ENCODE results near the gene ZNF500. TPM values are rescaled to one million over a fixed set of nuclear protein-coding genes. Genes with fewer than 3 reads are reported as not detected.
A peak's percentile ranks its signal among the peaks of the same experiment; 100 is the strongest.

The ZNF500 gene
- total RNA-seq, 1 experiment from 2014 or later = 20.1 TPM

GRCh38 chr16:4769306-4769638, 2.3 kb upstream of the ZNF500 start:
- Histone ChIP-seq H3K36me3 (ENCODE audit: control insufficient read depth in 1 of 2, insufficient read depth in 2 of 2, low read length in 2 of 2) (no peaks in the 10 kb centered on the region), H3K9me2 (ENCODE audit: insufficient read depth) (no peaks in the 10 kb centered on the region), H3K4me1 (ENCODE audit: control insufficient read depth in 1 of 2, insufficient read depth in 2 of 2, low read length in 2 of 2) (peaks cover 12 to 23% of the 10 kb centered on the region in 2 experiments), H3K27ac (ENCODE audit: low read depth, low read length) (no peak overlapping the region), H3K9me3 (ENCODE audit: control insufficient read depth in 1 of 2, insufficient read depth in 1 of 2, low read depth in 1 of 2, low read length in 2 of 2) (no peaks in the 10 kb centered on the region), H3K27me3 (ENCODE audit: insufficient read depth, low read length) (no peaks in the 10 kb centered on the region), H4K20me1 (ENCODE audit: insufficient read depth) (no peaks in the 10 kb centered on the region), H3K4me3 (replicated peaks in 1 of 2; ENCODE audit: low read depth in 1 of 2, low read length in 2 of 2) (0 out of 4 replicates have a peak overlapping the region, but pooled peaks of 1 of the 2 experiments have one; percentile 93), H3K9ac (ENCODE audit: low read length) (no peak overlapping the region), H2AFZ (ENCODE audit: low read depth, low read length, poor library complexity, severe bottlenecking) (peak overlapping the region; percentile 76), H3K4me2 (ENCODE audit: low read length) (peak overlapping the region; percentile 82), H3K79me2 (ENCODE audit: insufficient read depth, low read length) (peaks cover 21% of the 10 kb centered on the region; the same call in 1 of the 2 replicates)
- DNase-seq (ENCODE audit: low read depth, low spot score) (no peak), ATAC-seq (no peak)
- CTCF ChIA-PET = interaction anchor here (1.3 kb wide), 1 partner anchor 145 kb away, joined by 4 read pairs; the partner anchor contains the start of gene MGRN1
- intact Hi-C loops (cut with micrococcal nuclease) = loop anchor here (5.0 kb wide), 1 partner anchor 178 kb away; no protein-coding TSS in a partner anchor
- no TSS peak for BruUV-seq (replicated peaks)
- POLR2A ChIA-PET = interaction anchor here (1.0 to 1.1 kb wide), 3 partner anchors 35 to 154 kb away, joined by 3 to 8 read pairs (median 4); partner anchors contain the start of genes ANKS3, DNAAF8 and NUDT16L1
- no peak for TF ChIP-seq ZNF274 (IDR thresholded peaks at IDR 0.05; ENCODE audit: low read depth, low read length)
- TF ChIP-seq SRF (IDR thresholded peaks at IDR 0.05; ENCODE audit: low read depth) = no peak
- TF ChIP-seq EZH2phosphoT487 (IDR thresholded peaks at IDR 0.05; ENCODE audit: borderline replicate concordance) = no peak
- no peak for TF ChIP-seq TCF7L2 (IDR thresholded peaks at IDR 0.05; ENCODE audit: borderline replicate concordance, extremely low read depth, insufficient read depth, insufficient read length)
- TF ChIP-seq FOSL1 (IDR thresholded peaks at IDR 0.05; ENCODE audit: low read depth) = no peak
- TF ChIP-seq ZFX (IDR thresholded peaks at IDR 0.05) = no peak
- TF ChIP-seq POLR2A (IDR thresholded peaks at IDR 0.05; ENCODE audit: borderline replicate concordance, extremely low read depth, insufficient read depth, insufficient read length) = no peak
- RAD21 ChIA-PET (ENCODE audit: low non-redundant PET in 1 of 2, low total read pairs in 2 of 2, uncharacterized antibody in 2 of 2, unreplicated experiment in 2 of 2) = no interaction called here

DNA sequence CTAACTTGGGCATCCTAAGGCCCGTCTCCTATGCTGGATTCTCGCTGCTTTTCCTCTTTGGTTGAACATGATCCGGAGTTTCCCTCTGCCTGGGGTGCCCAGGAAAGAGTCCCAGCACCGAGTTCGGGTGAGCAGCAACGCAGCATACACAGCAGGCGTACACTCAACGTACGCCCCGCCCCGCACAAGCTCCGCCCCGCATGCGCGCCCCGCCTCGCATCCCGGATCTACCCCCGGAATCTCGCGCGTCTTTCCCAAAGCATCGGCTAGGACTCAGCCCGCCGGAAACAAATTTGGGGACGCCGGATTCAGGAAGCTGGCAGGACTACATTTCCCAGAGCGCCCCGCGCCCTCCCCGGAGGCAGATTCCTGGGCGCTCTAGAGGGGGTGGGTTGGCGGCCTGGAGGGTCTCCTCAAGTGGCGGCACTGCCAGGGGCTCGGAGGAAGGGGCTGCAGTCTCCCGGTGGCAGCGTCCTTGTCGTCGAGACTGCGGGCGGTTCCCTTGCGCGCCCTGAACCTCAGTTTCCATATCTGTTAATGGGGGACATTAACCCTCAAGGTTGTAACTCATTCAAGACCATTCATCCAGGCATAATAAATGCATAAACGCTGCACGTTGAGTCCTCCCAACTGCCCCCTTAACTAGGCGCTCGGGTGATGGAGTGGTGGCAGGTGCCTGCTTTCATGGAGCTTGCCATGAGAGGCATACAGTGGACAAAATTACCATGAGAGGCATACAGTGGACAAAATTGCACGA, 1.8 kb upstream of the ZNF500 start:
- DNase-seq (ENCODE audit: low read depth, low spot score) = peak; percentile 90
- ChIA-PET CTCF (interaction anchor here (1.3 kb wide), 1 partner anchor 145 kb away, joined by 4 read pairs; the partner anchor contains the start of gene MGRN1), RAD21 (ENCODE audit: low non-redundant PET in 1 of 2, low total read pairs in 2 of 2, uncharacterized antibody in 2 of 2, unreplicated experiment in 2 of 2) (interaction anchor here in 1 of 2 experiments (0.7 kb wide), 1 partner anchor 34 kb away, joined by 3 read pairs; the partner anchor contains the start of gene ROGDI), POLR2A (interaction anchor here (0.5 to 1.1 kb wide), 5 partner anchors 22 to 153 kb away, joined by 3 to 8 read pairs (median 3); partner anchors contain the start of genes ANKS3, DNAAF8 and NUDT16L1)
- no peaks in the 10 kb centered on the region for H3K9me3 ChIP-seq (ENCODE audit: control insufficient read depth in 1 of 2, insufficient read depth in 1 of 2, low read depth in 1 of 2, low read length in 2 of 2)
- peak overlapping the region; percentile 56 for H3K27ac ChIP-seq (ENCODE audit: low read depth, low read length)
- H3K27me3 ChIP-seq (ENCODE audit: insufficient read depth, low read length) = no peaks in the 10 kb centered on the region
- peaks cover 21% of the 10 kb centered on the region; the same call in 1 of the 2 replicates for H3K79me2 ChIP-seq (ENCODE audit: insufficient read depth, low read length)
- peak; percentile 90 for ATAC-seq
- H4K20me1 ChIP-seq (ENCODE audit: insufficient read depth) = no peaks in the 10 kb centered on the region
- peak overlapping the region; percentile 92 to 93 for H3K4me3 ChIP-seq (replicated peaks in 1 of 2; ENCODE audit: low read depth in 1 of 2, low read length in 2 of 2)
- H3K4me2 ChIP-seq (ENCODE audit: low read length) = peak overlapping the region; percentile 82
- H3K4me1 ChIP-seq (ENCODE audit: control insufficient read depth in 1 of 2, insufficient read depth in 2 of 2, low read length in 2 of 2) = peaks cover 12 to 23% of the 10 kb centered on the region in 2 experiments
- peak overlapping the region; percentile 66 for H3K9ac ChIP-seq (ENCODE audit: low read length)
- intact Hi-C loops (cut with micrococcal nuclease) = loop anchor here (1.0 to 5.0 kb wide), 2 partner anchors 79 to 179 kb away; partner anchors contain the start of genes GLYR1 and UBN1
- BruUV-seq (replicated peaks) = no TSS peak
- H3K36me3 ChIP-seq (ENCODE audit: control insufficient read depth in 1 of 2, insufficient read depth in 2 of 2, low read length in 2 of 2) = peaks cover 0 to 5% of the 10 kb centered on the region in 2 experiments; a peak in 2 of 4 replicates
- peak overlapping the region; percentile 38 for H2AFZ ChIP-seq (ENCODE audit: low read depth, low read length, poor library complexity, severe bottlenecking)
- H3K9me2 ChIP-seq (ENCODE audit: insufficient read depth) = no peaks in the 10 kb centered on the region
- TF ChIP-seq ZFX (IDR thresholded peaks at IDR 0.05) = no peak
- TF ChIP-seq SRF (IDR thresholded peaks at IDR 0.05; ENCODE audit: low read depth) = peak; percentile 66; the same call in 1 of the 2 replicates
- no peak for TF ChIP-seq ZNF274 (IDR thresholded peaks at IDR 0.05; ENCODE audit: low read depth, low read length)
- peak; percentile 98 for TF ChIP-seq POLR2AphosphoS5 (IDR thresholded peaks at IDR 0.05; ENCODE audit: low read depth, low read length)
- no peak for TF ChIP-seq JUND (IDR thresholded peaks at IDR 0.05)
- TF ChIP-seq SIN3A (IDR thresholded peaks at IDR 0.05; ENCODE audit: low read depth) = no peak
- TF ChIP-seq, protein P1, sequence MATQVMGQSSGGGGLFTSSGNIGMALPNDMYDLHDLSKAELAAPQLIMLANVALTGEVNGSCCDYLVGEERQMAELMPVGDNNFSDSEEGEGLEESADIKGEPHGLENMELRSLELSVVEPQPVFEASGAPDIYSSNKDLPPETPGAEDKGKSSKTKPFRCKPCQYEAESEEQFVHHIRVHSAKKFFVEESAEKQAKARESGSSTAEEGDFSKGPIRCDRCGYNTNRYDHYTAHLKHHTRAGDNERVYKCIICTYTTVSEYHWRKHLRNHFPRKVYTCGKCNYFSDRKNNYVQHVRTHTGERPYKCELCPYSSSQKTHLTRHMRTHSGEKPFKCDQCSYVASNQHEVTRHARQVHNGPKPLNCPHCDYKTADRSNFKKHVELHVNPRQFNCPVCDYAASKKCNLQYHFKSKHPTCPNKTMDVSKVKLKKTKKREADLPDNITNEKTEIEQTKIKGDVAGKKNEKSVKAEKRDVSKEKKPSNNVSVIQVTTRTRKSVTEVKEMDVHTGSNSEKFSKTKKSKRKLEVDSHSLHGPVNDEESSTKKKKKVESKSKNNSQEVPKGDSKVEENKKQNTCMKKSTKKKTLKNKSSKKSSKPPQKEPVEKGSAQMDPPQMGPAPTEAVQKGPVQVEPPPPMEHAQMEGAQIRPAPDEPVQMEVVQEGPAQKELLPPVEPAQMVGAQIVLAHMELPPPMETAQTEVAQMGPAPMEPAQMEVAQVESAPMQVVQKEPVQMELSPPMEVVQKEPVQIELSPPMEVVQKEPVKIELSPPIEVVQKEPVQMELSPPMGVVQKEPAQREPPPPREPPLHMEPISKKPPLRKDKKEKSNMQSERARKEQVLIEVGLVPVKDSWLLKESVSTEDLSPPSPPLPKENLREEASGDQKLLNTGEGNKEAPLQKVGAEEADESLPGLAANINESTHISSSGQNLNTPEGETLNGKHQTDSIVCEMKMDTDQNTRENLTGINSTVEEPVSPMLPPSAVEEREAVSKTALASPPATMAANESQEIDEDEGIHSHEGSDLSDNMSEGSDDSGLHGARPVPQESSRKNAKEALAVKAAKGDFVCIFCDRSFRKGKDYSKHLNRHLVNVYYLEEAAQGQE (IDR thresholded peaks at IDR 0.05; ENCODE audit: low read depth) = no peak
- TF ChIP-seq SP1 (IDR thresholded peaks at IDR 0.05; ENCODE audit: low read depth) = peak; percentile 63; the same call in 1 of the 2 replicates
- TF ChIP-seq ELF1 (IDR thresholded peaks at IDR 0.05; ENCODE audit: borderline replicate concordance, low read depth) = peak; percentile 94; the same call in 1 of the 2 replicates
- TF ChIP-seq CBX3 (IDR thresholded peaks at IDR 0.05; ENCODE audit: low read depth) = 0 out of 2 replicates have a peak, but pooled peaks have one; percentile 26
- TF ChIP-seq YY1 (IDR thresholded peaks at IDR 0.05; ENCODE audit: extremely low read depth, insufficient replicate concordance, low read depth, low read length) = peak; percentile 58
- no peak for TF ChIP-seq EZH2 (IDR thresholded peaks at IDR 0.05)
